Testis (tissue), 3 donors: Measurements from ENCODE around the gene UBXN6. TPM values are rescaled to one million over a fixed set of nuclear protein-coding genes. Genes with fewer than 3 reads are reported as not detected.

Experiments
- DNase-seq: peaks from one replicate; pipeline ENCODE4 v3.0.0-alpha.2; 2019
- H3K27ac ChIP-seq, 2 donors: fragments of 200-600 bp; sonication (generic); one replicate each; pipeline ENCODE4 v1.5.1; 2019
- H3K27me3 ChIP-seq: fragments of 200-600 bp; sonication (generic); one replicate; pipeline ENCODE4 v1.5.1; 2019
- H3K36me3 ChIP-seq: fragments of 200-600 bp; sonication (generic); one replicate; pipeline ENCODE4 v1.5.1; 2017; ENCODE audit warnings: low read depth; ENCODE audit errors: missing control alignments
- H3K4me1 ChIP-seq: fragments of 200-600 bp; sonication (generic); one replicate; pipeline ENCODE4 v1.5.1; 2019
- H3K4me3 ChIP-seq, 2 donors: fragments of 200-600 bp; sonication (generic); one replicate each; pipeline ENCODE4 v1.5.1; 2017 to 2019
- H3K9me3 ChIP-seq: fragments of 200-600 bp; sonication (generic); one replicate; pipeline ENCODE4 v1.5.1; 2017
- POLR2A ChIP-seq: fragments of 450-650 bp; IDR thresholded peaks from one replicate; pipeline ENCODE4 v1.6.1; 2017; ENCODE audit warnings: antibody characterized with exemption, mild to moderate bottlenecking, moderate library complexity
- WGBS, 2 donors: methylation state at CpG; one replicate each; pipeline ENCODE4 v1.1.5; 2018; 5-methylcytosine and 5-hydroxymethylcytosine counted together
- intact Hi-C: fragments of 100-400 bp; cut with DNase I; formaldehyde crosslinking; loops from one replicate; pipeline ENCODE4 v1.15.1; 2023; ENCODE audit warnings: low total_unique reads
- microRNA-seq, 2 donors: library from miRNA; unstranded; fragments of <30 nt; microRNA quantifications; one replicate each; pipeline ENCODE4, GENCODE V29; 2016; ENCODE audit warnings: borderline number of aligned reads in 2 of 2, borderline replicate concordance in 1 of 2
- polyA plus RNA-seq: library from polyadenylated mRNA; stranded (reverse); fragments of 350-450 nt; fragmentation: Illumina TruSeq; extraction: RNeasy Lipid Tissue Mini Kit (QIAGEN cat#74804); gene quantifications from one replicate; pipeline ENCODE4 v1.2.3, GENCODE V29; 2014; ENCODE audit warnings: low read depth, low replicate concordance; ENCODE audit not compliant: insufficient read depth
- small RNA-seq, 2 donors: library from RNA; depleted of rRNA; stranded (forward); fragments of <200 nt; gene quantifications; one replicate each; pipeline ENCODE3, GENCODE V24; 2016
- total RNA-seq, 2 donors: library from RNA; depleted of rRNA; stranded (reverse); fragments of >200 nt; gene quantifications; one replicate each; pipeline ENCODE4 v1.2.3, GENCODE V29; 2016
- TF ChIP-seq, protein P1 (sequence below), 3 experiments: fragments of 450-650 bp in 2 of 3; fragments of 200-600 bp in 1 of 3; sonication (generic) in 1 of 3; IDR thresholded peaks; one replicate each; pipeline ENCODE4 v1.5.1; 2016 to 2019; ENCODE audit warnings: antibody characterized with exemption in 3 of 3, mild to moderate bottlenecking in 2 of 3, moderate library complexity in 1 of 3

Gene UBXN6
- total and polyA plus RNA-seq, 3 donors from 2014 or later, result 293 to 336 (median 319) TPM

DNA sequence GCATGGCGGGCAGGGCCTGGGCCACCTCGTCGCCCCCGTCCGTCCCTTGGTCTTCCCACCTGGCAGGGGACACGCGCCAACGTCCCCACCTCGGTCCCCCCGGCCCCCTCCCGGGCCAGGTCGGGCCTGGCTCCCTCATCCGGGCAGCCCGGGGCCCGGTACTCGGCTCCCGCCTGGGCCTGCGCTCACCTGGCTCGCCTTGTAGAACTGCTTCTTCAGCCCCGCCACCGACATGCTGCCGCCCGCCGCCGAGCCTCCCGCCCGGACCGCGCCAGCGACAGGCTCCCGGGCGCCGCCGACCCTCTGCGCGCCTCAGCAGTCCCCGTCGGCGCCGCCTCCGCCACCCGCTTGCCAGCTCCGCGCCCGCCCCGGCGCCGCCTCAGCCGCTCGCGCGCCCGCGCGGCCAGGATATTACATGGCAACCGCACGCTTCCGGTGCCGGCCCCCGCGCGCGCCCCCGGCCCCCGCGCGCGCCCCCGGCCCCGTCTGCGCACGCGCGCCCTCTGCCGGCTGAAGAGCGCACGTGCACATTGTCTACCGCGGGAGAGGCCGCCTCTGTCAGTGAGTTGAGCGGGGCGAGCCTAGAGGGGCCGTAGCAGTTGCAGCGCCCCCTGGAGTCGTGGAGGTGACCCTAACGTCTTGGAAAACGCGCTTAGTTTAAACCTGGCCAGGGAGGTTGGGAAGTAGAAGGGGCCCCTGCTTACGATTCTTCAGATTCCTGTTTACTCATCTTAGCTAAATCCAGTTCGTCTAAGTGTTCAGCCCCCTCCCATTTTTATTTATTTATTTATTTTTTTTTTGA lies 57.3 kb downstream of the UBXN6 start, which contains the start of gene SH3GL1:
TSS of gene SH3GL1 (minus strand) at position 413 of the 802 bp plus-strand sequence. CDS start at position 234, 179 bp downstream.
- H3K4me3 ChIP-seq, result peak within 1 kb of the TSS; percentile 88 to 97
- no peaks in the 10 kb centered on the region for H3K36me3 ChIP-seq
- H3K4me1 ChIP-seq, result peaks cover 32% of the 10 kb centered on the region
- peak; percentile 96 for DNase-seq
- 1 to 2% methylated on average over 65 to 89 of the region's 90 CpGs for WGBS, 2 donors
- H3K27me3 ChIP-seq, result no peaks in the 10 kb centered on the region
- no peaks in the 10 kb centered on the region for H3K9me3 ChIP-seq
- no peak for TF ChIP-seq POLR2A
- TF ChIP-seq, protein P1, sequence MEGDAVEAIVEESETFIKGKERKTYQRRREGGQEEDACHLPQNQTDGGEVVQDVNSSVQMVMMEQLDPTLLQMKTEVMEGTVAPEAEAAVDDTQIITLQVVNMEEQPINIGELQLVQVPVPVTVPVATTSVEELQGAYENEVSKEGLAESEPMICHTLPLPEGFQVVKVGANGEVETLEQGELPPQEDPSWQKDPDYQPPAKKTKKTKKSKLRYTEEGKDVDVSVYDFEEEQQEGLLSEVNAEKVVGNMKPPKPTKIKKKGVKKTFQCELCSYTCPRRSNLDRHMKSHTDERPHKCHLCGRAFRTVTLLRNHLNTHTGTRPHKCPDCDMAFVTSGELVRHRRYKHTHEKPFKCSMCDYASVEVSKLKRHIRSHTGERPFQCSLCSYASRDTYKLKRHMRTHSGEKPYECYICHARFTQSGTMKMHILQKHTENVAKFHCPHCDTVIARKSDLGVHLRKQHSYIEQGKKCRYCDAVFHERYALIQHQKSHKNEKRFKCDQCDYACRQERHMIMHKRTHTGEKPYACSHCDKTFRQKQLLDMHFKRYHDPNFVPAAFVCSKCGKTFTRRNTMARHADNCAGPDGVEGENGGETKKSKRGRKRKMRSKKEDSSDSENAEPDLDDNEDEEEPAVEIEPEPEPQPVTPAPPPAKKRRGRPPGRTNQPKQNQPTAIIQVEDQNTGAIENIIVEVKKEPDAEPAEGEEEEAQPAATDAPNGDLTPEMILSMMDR (IDR thresholded peaks at IDR 0.05), result peak; percentile 89 to 99 (median 98)
- intact Hi-C loops, result loop anchor here (10.0 kb wide), 1 partner anchor 54 kb away; the partner anchor contains the start of gene UBXN6
- peak within 1 kb of the TSS; percentile 88 to 93 for H3K27ac ChIP-seq

DNA sequence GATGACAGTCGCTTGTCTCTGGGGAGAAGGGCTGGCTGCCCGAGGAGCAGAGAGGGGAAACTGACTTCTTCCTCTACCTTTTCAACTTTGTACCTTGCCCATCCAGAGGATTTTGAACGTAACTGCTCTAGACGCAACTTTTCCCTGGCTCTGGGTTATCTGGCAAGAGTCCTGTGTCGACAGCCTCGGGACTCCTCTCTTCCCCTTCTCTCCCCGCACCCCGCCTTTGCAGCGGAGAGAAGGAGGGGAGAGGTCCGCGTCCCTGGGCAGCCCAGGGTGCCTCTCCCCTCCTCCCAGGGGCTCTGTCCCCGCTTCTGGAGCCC lies 57.8 kb downstream of the UBXN6 start:
- H3K27me3 ChIP-seq, result no peaks in the 10 kb centered on the region
- no peak for DNase-seq
- intact Hi-C loops, result loop anchor here (10.0 kb wide), 1 partner anchor 55 kb away; the partner anchor contains the start of gene UBXN6
- H3K27ac ChIP-seq, result peak overlapping the region; percentile 88 to 93
- peaks cover 35% of the 10 kb centered on the region for H3K4me1 ChIP-seq
- no peaks in the 10 kb centered on the region for H3K9me3 ChIP-seq
- TF ChIP-seq, protein P1 (IDR thresholded peaks at IDR 0.05), result no peak
- TF ChIP-seq POLR2A, result no peak
- WGBS, 2 donors, result 0% methylated on average over 9 to 12 of the region's 12 CpGs
- no peaks in the 10 kb centered on the region for H3K36me3 ChIP-seq
- H3K4me3 ChIP-seq, result peak overlapping the region; percentile 88 to 97

DNA sequence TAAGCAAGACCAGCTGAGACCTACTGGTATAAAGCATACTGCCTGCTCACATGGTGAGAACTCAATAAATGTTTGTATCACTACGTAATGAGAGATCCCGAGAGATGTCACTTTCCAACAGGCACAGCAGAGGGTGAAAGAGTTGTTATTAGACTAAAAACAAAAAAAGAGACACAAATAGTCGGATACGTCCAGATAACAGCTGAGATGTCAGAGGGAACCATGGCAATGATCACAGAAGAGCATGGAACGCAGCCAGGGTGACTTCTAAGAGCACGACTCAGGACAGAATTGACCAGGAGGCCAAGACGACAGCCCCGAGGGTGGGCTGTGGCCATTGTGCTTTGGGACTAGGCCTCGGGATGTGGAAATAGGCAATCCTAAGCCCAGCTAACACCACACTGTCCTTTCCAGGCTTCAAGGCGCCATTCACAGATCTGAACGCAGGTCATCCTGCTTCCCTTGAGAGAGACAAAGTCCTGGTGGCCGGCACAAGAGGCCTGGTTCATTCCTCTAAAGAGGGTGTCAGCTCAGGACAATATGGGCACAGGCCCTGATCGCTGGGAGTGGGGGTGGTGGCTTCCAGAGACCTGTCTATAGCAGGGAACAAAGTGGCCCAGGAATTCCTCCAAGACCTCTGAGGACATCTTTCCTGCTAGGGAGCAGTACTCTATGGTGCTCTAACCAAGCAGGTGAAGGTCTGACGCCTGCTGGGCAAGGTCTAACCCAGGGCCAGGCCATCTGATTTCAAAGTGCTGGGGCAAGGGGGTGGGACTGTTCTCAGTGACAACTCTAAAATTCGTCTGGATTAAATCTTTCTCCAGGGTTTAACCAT lies 60.4 kb downstream of the UBXN6 start:
- 60 to 62% methylated on average over 13 to 15 of the region's 15 CpGs for WGBS, 2 donors
- Histone ChIP-seq H3K27ac (no peak overlapping the region), H3K4me3 (no peak overlapping the region), H3K4me1 (peaks cover 53% of the 10 kb centered on the region), H3K9me3 (no peaks in the 10 kb centered on the region), H3K27me3 (no peaks in the 10 kb centered on the region), H3K36me3 (no peaks in the 10 kb centered on the region)
- intact Hi-C loops, result no loop called here
- no peak for DNase-seq
- TF ChIP-seq POLR2A, result no peak
- TF ChIP-seq, protein P1 (IDR thresholded peaks at IDR 0.05), result no peak

Small RNA genes lying within 50 kb of the gene (microRNA-seq; reads per million reads assigned to microRNA genes)
- gene MIR4746, result 0.69 to 1.4 reads per million in 2 donors

Small RNA genes lying within 50 kb of the gene (small RNA-seq; reads per million reads assigned to genes)
- 0 reads per million in 2 donors for gene MIR4746

Other genes with a start within 250 kb of the UBXN6 start
- 1 to 10 TPM; 1.3 to 8.4 TPM for gene EBI3, start 228.3 kb downstream of the UBXN6 start, total RNA-seq
- gene EBI3, start 228.3 kb downstream of the UBXN6 start, polyA plus RNA-seq, result 1.9 TPM
- gene YJU2, start 210.7 kb downstream of the UBXN6 start, total RNA-seq, result 10 to 100 TPM; 26.1 to 36.6 TPM
- 31.1 TPM for gene YJU2, start 210.7 kb downstream of the UBXN6 start, polyA plus RNA-seq
- 1 to 10 TPM in 1 of 2 donors, under 1 TPM in 1; 0.16 to 1.8 TPM for gene SHD, start 178.5 kb downstream of the UBXN6 start, total RNA-seq
- 0.79 TPM for gene SHD, start 178.5 kb downstream of the UBXN6 start, polyA plus RNA-seq
- gene TMIGD2, start 155.4 kb downstream of the UBXN6 start, total RNA-seq, result 1 to 10 TPM in 1 of 2 donors, under 1 TPM in 1; 0.47 to 1.1 TPM
- 0.83 TPM for gene TMIGD2, start 155.4 kb downstream of the UBXN6 start, polyA plus RNA-seq
- 10 to 100 TPM; 24.1 to 24.9 TPM for gene FSD1, start 153.2 kb downstream of the UBXN6 start, total RNA-seq
- gene FSD1, start 153.2 kb downstream of the UBXN6 start, polyA plus RNA-seq, result 18.2 TPM
- 1 to 10 TPM; 5.3 to 6.4 TPM for gene STAP2, start 119.0 kb downstream of the UBXN6 start, total RNA-seq
- 6.2 TPM for gene STAP2, start 119.0 kb downstream of the UBXN6 start, polyA plus RNA-seq
- gene MPND, start 114.2 kb downstream of the UBXN6 start, total RNA-seq, result 10 to 100 TPM in 1 of 2 donors, 1 to 10 TPM in 1; 9.1 to 13.3 TPM
- gene MPND, start 114.2 kb downstream of the UBXN6 start, polyA plus RNA-seq, result 14.3 TPM
- 10 to 100 TPM; 41.6 to 53.4 TPM for gene SH3GL1, start 57.2 kb downstream of the UBXN6 start, total RNA-seq
- 47.3 TPM for gene SH3GL1, start 57.2 kb downstream of the UBXN6 start, polyA plus RNA-seq
- 10 to 100 TPM; 28.6 to 37.7 TPM for gene CHAF1A, start 55.2 kb downstream of the UBXN6 start, total RNA-seq
- gene CHAF1A, start 55.2 kb downstream of the UBXN6 start, polyA plus RNA-seq, result 24.1 TPM
- gene HDGFL2, start 14.5 kb upstream of the UBXN6 start, total RNA-seq, result 10 to 100 TPM; 81.4 to 95.8 TPM
- gene HDGFL2, start 14.5 kb upstream of the UBXN6 start, polyA plus RNA-seq, result 141 TPM
- gene PLIN4, start 60.7 kb upstream of the UBXN6 start, total RNA-seq, result 1 to 10 TPM; 2.8 to 3.7 TPM
- 4.0 TPM for gene PLIN4, start 60.7 kb upstream of the UBXN6 start, polyA plus RNA-seq
- 1 to 10 TPM; 7.4 to 8.5 TPM for gene PLIN5, start 77.4 kb upstream of the UBXN6 start, total RNA-seq
- gene PLIN5, start 77.4 kb upstream of the UBXN6 start, polyA plus RNA-seq, result 3.8 TPM
- under 1 TPM; 0.24 to 0.25 TPM for gene LRG1, start 82.2 kb upstream of the UBXN6 start, total RNA-seq
- gene LRG1, start 82.2 kb upstream of the UBXN6 start, polyA plus RNA-seq, result 0.58 TPM
- 1 to 10 TPM; 3.5 to 4.2 TPM for gene SEMA6B, start 101.9 kb upstream of the UBXN6 start, total RNA-seq
- gene SEMA6B, start 101.9 kb upstream of the UBXN6 start, polyA plus RNA-seq, result 5.0 TPM
- 10 to 100 TPM in 1 of 2 donors, 1 to 10 TPM in 1; 9.7 to 15.9 TPM for gene TNFAIP8L1, start 181.7 kb upstream of the UBXN6 start, total RNA-seq
- 13.4 TPM for gene TNFAIP8L1, start 181.7 kb upstream of the UBXN6 start, polyA plus RNA-seq
- 10 to 100 TPM; 51.6 to 61.4 TPM for gene MYDGF, start 212.5 kb upstream of the UBXN6 start, total RNA-seq
- 87.0 TPM for gene MYDGF, start 212.5 kb upstream of the UBXN6 start, polyA plus RNA-seq